ELR (cell line): ENCODE results near the gene CFAP58.
A peak's percentile ranks its signal among the peaks of the same experiment; 100 is the strongest.

Experiments
- DNase-seq: peaks from one replicate; pipeline ENCODE4 v3.0.0-alpha.2; 2015; ENCODE audit warnings: low read depth

Gene CFAP58, protein sequence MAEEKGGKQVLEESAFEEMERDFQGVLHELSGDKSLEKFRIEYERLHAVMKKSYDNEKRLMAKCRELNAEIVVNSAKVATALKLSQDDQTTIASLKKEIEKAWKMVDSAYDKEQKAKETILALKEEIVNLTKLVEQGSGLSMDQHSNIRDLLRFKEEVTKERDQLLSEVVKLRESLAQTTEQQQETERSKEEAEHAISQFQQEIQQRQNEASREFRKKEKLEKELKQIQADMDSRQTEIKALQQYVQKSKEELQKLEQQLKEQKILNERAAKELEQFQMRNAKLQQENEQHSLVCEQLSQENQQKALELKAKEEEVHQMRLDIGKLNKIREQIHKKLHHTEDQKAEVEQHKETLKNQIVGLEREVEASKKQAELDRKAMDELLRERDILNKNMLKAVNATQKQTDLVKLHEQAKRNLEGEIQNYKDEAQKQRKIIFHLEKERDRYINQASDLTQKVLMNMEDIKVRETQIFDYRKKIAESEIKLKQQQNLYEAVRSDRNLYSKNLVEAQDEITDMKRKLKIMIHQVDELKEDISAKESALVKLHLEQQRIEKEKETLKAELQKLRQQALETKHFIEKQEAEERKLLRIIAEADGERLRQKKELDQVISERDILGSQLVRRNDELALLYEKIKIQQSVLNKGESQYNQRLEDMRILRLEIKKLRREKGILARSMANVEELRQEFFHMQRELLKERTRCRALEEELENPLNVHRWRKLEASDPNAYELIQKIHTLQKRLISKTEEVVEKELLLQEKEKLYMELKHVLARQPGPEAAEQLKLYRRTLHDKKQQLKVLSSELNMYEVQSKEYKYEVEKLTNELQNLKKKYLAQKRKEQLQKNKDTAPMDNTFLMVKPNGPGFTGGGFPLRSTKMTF

DNA sequence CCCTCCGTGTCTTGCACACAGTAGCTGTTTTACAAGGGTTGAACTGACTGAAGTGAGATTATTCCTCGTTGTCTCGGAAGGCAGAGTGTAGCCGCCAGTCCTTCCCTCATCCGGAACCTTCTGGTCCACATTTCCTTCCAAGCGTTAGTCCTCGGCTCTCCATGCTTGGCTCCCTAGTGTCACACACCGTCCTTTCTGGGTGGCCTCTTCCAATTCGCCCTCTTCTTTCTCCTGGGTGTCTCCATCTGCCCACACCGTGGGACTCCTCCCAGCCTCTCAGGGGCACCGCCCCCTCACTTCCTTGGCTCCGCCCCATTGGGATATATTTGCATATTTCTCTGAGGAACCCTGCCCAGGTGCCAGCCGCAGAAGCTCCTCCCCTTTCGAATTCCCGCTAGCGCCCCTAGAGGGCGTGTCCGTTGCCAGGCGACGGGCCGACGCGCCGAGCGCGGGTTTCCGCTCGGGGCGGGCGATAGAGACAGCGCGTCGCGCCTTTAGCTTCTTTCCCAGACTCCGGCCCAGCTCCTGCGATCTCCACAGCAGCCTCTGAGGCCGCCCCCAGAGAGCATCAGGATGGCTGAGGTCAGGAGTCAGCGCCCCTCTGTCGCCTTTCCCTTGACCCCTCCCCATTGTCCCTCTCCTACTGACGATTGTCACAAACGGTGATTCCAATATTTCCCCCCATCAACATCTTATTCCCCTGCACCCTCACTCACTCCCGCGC lies at the start of gene CFAP58:
TSS of gene CFAP58 (plus strand) at position 509 of the 724 bp plus-strand sequence. CDS start at position 574, 65 bp downstream.
- DNase-seq: peak; percentile 87

DNA sequence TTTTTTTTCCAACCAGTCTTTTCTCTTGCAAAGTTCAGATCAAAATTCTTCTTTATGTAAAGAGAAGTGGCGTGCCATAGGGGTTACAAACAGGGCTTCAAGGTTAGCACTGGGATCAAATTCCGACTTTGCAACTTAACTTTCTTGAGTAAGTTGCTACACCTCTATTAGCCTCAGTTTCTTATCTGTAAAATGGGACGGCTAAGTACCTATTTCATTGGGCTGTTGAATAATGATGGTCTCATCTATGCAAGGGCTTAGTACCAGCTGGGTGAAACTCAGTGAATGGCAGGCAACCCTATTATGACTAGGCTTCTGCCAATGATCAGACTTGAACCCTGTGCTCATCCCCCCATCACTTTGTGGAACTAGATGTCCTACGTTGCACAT lies 49.3 kb upstream of the CFAP58 start:
- no peak for DNase-seq

DNA sequence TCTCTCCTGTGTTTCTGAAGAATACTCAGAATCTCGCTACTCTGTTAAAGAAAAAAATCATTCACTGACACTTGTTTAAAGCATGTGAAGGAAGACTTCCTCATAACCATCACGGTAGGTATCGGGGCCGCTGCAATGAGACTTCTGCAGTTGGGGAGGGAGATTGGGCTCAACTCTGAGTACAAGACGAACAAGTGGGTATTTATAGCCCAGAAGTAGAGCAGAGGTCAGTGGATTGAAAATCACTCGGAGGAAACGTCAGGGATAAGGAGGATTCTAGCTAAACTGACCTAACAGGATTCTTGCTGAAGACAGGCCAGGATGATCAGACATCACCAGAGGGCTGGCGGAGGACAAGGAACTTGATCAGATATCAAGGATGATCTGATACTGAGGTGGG lies 48.7 kb upstream of the CFAP58 start:
- DNase-seq: no peak

DNA sequence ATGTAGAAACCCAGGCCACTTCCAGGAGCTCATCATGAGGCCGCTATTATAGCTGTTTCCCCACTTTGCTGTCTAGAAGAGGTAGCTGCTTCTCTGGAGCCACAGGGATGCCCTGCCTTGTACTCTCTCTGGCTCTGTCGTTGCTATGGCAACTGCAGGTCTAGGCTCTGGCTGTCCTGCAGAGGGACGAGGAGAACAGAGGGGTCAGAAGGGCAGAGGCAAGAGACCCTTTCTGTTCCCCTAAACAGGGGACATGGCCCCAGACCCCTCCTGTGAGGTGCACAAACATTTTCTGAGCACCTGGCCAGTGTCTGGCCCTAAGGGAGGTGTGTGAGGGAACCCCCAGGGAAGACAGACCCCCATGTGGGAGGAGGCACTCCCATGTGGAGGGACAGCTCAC lies 46.7 kb upstream of the CFAP58 start:
- DNase-seq: no peak

DNA sequence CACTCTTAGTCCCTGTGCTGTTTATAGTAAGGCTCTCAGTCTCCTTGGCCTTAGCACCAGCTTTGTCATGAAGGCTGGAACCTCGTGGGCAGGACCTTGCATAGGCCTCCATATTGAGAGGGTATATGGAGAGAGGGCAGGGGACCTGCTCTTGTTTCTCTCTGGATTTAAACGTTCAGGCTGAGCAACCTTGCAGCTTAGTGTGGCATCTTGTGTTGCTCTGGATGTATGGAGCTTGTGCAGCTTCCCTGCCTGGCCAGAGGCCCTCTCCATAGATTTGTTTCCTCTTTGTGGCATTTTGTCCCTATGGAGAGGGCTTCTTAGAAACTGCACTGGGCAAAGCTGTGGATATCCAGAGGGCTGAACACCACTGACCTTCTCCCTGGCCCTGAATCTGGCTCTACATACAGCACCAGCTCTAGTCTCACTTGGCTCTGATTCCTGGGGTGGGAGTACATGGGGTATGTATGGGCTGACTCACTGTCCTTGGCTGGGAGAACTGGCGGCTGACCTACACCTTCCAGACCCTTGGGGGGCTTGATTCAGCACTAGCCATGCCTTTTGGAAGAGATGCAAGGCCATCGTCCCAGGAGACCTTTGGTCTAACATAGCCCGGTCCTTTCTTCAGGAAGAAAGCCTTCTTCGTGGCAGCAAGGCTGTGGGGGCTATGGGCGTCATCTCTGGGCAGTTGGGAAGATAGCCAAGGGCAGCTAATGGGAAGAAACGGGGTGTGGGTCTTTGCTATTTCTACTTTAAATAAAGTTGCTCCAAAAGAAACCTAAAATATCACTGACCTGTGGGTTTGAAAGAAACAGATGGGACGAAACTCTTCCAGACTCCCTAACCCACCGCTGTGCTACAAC lies 45.8 kb upstream of the CFAP58 start:
- DNase-seq: no peak

DNA sequence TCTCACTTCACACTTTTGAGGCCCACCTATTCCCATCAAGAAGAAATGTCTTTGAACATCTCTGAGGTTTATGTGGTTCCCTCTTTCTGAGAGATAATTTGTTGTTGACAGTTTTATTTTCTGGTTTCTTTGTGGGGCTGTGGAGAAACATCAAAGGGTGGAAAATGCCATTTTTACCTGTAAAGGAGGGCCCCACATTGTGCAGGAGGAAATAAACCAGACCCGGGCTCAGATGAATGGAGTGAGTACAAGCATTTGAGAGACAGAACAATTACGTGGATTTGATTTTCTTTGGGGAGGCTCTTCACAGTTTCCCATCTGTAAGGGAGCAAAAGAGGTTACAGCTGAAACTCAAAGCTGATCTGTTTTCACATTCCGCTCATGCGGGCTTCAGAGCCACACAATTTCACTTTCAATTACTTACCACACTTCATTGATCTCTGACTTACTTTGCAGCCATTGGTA lies 45.2 kb upstream of the CFAP58 start:
- DNase-seq: no peak

DNA sequence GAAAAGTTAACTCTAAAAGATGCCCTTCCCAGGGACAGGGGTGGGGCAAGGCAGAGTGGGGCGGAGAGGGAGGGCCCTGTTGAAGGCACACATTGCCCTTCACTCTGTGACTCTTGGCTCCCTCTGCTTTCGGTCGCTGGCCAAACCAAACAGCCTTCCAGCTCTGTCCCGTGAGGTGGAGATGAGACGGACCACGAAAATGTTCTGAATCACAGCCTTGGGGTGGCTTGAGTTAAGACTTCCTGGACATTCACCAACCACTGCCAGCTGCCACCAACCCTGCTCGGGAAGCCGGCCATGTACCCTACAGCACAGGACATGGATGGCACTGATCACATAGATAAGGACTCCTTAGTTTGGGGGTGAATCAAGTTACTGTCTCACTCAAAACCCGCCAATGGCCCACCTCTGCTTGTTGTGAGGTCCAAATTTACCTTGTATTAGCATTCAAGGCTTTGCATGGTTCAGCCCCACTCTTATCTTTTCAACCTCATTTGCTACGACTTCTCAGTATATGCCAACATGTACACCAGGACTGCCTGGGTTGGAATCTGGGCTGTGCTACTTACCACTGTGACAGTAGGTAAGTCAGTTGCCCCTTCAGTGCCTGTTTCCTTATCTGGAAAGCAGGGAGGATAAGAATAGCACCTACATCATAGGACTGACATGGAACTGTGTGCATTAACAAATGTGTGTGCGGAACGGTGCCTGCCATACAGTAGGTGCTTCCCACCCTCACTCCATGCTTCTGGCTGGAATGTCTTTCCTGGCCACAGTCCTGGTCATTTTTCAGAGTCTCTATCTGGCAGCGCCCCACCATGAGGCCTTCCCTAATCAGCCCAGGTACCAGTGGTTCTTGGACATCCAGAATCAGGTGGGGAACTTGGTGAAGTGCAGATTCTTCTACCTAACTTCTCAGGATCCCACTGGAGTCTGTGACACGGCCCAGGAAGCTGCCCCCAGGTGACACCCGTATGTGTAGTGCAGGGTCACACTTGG lies 43.4 kb upstream of the CFAP58 start:
- DNase-seq: peak; percentile 87

DNA sequence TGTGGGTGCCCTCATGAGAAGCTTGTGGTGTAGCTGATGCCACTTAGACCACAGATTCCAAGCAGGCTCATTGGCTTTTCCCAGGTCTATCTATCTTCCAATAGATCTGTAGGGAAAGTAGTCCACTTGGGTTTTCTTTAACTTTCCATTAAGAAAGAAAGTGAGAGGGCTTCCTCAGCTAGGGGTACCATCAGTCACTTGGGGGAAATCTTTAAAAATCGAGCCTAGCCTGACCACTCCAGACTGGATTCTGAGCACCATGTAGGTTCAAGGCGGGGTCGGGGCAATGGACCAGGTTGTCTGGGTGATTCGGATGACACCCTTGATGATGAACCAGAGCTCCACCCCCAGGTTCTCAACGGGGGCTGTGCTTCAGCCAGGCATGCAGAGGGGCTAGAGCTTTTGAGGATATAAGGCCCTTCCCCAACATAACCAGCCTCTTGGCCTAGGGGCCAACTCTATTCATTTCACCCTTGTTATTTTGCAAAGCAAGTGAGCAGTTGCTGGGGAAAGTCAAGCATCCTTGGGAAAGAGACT lies 42.4 kb upstream of the CFAP58 start:
- DNase-seq: no peak

DNA sequence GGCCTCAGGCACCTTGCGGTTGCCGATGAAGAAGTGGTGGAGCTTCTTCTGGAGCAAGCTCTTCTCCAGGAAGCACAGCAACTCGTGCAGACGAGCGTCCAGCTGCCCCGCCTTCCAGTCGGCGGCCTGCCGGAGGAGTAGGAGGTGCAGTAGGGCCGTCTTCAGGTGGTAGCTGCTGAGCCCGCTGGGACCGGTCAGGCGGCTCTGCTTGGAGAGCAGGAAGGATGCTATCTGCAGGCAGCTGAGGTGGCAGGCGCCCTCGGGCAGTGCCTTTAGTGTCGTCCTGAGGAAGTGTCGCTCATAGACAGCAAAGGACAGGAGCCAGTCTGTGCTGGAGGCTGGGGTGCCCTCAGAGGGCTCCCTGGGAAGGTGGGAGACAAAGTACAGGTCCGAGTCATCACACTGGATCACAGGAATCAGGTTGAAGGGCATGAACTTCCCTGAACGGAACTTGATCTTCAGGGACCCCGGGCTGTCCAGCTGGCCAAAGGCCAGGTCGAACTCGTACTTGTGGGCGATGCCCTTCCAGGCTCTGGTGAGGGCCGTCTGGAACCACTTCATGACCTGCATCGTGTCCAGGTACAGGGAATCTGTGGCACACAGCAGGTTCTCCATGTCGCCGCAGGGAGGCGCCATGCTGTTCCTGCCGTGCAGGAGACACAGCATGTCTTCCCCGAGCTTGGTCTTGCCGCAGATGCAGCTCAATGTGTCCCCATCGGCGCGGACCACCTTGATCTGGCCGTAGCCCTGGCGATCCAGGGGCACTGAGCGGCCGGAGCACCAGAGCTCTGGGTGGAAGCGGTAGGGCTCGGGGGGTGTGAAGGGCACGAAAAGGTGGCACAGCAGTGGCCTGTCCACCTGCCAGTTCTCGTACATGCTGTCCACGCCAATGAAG lies 38.8 kb upstream of the CFAP58 start:
- DNase-seq: no peak

DNA sequence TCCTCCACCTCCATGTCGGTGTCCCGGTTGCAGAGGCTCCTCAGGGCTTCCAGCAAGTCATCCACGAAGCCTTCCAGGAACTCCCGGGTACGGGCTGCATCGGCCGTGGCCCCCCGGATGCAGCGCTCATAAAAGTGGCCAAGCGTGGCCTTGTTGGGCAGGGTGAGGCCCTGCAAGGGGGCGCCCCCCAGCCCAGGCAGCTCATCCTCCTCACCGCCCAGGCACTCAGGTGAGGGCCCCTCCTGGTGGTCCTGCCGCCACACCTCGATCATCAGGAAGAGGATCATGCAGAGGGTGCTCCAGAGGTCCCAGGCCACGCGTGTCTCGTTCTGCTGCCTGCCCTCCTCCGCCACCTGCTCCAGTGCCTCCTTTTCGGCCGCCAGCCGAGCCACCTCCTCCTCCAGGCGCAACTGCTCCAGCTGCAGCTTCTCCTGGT lies 38.1 kb upstream of the CFAP58 start:
- DNase-seq: no peak

DNA sequence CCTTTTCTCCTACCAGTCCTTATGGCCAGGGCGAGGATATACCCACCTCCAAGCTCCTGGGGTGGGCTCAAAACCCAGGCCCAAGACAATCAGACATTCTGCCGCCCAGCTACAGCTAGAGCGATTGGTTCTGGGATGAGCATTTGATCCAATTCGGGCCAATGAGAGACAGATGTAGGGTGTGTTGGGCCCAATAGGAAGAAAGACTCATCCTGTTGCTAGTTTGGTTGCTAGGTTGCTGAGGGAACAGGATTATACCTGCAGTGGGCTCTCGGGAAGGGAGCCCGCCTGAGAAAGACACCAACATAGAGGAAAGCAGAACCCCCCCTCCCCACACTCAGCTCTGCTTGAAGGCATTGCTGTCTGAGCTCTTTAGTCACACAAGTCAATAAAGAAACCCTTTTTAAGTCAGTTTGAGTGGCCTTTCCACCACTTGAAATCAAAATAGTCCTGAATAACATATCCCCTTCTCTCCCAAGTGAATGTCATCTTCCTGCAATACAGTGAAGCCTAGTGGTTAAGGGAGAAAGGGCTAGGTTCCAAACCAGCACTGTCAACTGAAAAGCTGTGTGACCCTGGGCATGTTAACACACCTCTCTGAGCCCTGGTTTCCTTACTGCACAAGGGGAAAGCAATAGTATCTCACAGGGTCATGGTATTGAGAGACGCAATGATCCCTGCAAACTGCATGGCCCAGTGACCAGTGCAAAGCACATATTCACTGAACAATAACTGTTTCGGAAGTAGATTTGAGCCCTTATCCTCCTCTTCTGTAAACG lies 37.1 kb upstream of the CFAP58 start:
- no peak for DNase-seq

DNA sequence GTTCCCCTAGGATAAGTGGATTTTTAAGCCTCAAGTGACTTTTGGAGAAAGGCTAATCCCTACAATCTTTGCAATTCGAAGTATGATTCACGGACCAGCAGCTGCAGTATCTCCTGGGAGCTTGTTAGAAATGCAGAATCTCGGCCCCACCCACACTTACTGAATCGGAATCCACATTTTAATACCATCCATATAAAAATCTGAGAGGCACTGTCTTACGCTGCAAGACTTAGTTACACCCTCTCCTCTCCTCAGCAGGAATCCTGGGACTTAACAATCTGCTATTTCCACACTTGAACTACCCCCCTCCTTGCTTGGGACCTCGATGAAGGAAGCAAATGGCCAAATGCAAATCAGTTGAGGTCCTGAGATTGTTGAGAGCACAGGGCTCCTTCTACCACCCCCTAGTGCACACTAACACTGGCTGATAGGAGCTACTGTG lies 36.3 kb upstream of the CFAP58 start:
- DNase-seq: no peak

DNA sequence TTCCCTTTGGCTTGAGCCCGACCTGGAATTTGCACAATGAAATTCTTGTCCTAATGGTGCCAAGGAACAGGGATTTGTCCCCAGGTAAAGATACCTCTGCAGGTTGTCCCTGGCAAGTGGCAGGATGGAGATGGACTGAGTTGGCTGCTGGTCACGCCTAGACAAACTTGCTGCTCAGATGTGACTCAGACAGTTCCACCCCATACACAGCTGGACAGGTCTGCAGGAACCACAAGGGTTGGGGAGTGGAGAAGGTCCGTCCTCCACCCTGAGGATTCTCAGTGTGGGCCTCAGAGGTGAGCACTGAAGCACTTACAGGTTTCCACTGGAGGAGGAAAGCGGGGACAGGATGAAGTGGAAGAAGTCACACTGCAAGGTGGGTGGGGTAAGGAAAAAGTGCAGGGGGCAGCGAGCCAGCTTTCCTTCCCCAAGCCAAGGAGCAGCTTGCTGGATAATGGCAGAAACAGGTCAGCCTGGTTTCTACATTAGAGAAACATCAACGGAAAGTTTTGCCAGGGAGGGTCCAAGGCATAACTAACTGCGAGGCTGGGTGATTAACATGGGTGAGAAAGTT lies 35.8 kb upstream of the CFAP58 start:
- DNase-seq: no peak

DNA sequence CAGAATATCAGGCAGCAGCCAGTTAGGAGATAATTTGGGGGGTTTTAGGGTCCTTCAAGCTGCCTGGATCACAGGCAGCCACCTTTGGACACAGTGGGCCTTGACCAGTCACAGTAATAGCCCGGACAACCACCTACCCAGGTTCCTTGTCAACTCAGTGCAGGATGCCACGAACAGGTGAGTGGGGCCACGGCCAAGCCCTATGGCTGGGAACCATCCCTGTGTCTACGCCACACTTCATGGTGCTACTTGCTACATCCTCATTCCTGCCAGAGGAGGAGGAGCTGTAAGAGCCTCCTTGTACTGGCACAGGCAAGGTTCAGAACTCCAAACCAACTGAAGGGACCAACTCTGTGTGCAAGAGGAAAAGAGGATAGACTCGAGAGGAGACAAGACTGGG lies 35.3 kb upstream of the CFAP58 start:
- no peak for DNase-seq

DNA sequence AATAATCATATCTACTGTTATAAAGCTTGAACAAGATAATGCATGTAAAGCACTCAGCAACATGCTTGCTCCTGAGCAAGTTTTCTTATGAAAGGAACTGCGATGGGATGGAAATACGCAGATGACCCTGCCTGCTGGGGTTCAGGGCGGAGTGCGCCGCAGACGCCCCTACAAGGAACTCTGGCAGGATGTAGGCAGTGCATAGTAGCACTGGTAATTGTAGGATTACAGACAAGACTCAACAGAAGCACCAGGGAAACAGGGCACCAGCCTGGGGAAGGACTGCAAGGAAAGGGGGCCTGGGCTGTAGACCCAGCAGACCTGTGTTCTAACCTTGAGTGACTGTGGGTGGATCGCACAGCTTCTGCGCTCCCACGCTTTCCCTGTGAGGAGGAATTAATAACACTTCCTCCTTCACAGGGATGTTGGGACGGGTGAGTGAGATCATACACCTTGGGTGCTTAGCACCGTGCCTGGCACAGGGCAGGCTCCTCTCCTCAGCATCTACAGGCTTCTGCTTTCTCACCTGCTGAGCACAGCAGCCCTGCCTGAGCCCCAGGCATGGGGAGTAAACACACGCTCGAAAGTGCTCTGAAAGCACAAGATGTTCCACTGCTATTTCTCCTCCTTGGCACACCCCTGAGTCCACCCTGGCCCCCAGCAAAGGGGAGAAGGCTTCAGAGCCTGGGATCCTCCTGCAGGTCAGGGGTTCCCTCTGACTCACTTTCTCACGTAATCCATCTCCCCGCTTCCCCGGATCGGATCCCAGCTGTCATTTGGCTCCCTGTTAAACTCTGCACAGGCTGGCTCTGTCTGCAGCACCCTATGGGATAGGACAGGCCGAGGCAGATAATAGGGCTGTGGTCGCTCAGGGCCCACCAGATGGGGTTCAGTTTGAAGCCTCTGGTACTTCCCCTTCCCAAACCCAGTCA lies 34.6 kb upstream of the CFAP58 start:
- DNase-seq: no peak

DNA sequence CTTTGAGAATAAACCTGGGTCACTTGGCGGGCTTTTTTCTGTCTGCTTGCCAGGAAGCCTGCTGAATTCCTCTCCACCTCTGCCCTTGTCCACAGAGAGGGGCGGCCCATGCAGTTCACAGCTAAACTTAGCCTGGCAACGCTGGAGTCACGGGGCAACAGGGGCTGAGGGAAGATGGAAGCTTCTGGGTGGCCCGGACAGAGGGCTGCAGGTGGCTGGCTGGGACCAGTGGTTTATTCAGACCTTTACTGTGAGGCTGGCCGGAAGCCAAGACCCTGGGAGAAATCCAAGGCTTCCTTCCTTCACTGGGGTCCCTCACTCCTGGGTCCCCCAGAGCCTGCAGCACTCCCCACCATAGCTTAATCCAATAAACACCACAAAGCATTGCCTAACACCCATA lies 32.4 kb upstream of the CFAP58 start:
- no peak for DNase-seq
